Activated CD4-positive, alpha-beta memory T cell treated with anti-CD3 and anti-CD28 coated beads for 36 hours (primary cell): Measurements from ENCODE around the gene PSENEN. TPM values are rescaled to one million over a fixed set of nuclear protein-coding genes. Genes with fewer than 3 reads are reported as not detected.

Experiments used
- CTCF ChIA-PET: fragments of 350-600 bp; sonication (Branson Sonifier 250); formaldehyde crosslinking; loops from one replicate; lab custom pipeline; 2021; ENCODE audit warnings: antibody characterized with exemption, inconsistent platforms; lab: Charles Lee
- POLR2A ChIA-PET: fragments of 350-600 bp; sonication (Branson Sonifier 250); formaldehyde crosslinking; loops from one replicate; lab custom pipeline; 2021; ENCODE audit warnings: antibody characterized with exemption; lab: Charles Lee
- DNase-seq: peaks from one replicate; pipeline ENCODE4 v3.0.0-alpha.2; 2020
- H3K27ac Mint-ChIP-seq: one replicate; pipeline ENCODE4 v1.8.0; 2021; ENCODE audit warnings: mixed read lengths
- H3K27me3 Mint-ChIP-seq: one replicate; pipeline ENCODE4 v1.8.0; 2021; ENCODE audit warnings: mixed read lengths
- H3K36me3 Mint-ChIP-seq: one replicate; pipeline ENCODE4 v1.8.0; 2021; ENCODE audit warnings: mixed read lengths
- H3K4me1 Mint-ChIP-seq: one replicate; pipeline ENCODE4 v1.8.0; 2021; ENCODE audit warnings: low read depth, mixed read lengths
- H3K4me3 Mint-ChIP-seq: one replicate; pipeline ENCODE4 v1.8.0; 2021; ENCODE audit warnings: mild to moderate bottlenecking, mixed read lengths
- H3K9me3 Mint-ChIP-seq: one replicate; pipeline ENCODE4 v1.8.0; 2021; ENCODE audit warnings: mixed read lengths
- intact Hi-C: fragments of 100-400 bp; cut with micrococcal nuclease; formaldehyde crosslinking; loops from one replicate; pipeline ENCODE4 v1.15.1; 2023
- total RNA-seq, 2 experiments: library from RNA; stranded (reverse); gene quantifications; one replicate each; pipeline ENCODE4 v1.2.3, GENCODE V29; 2021

Gene PSENEN
- total RNA-seq, 2 experiments from 2014 or later = 46.7 to 47.9 TPM

- Mint-ChIP-seq H3K27me3 (no peaks in the 10 kb centered on the region), H3K36me3 (peaks cover 12% of the 10 kb centered on the region), H3K4me3 (no peak overlapping the region), H3K27ac (no peak overlapping the region), H3K9me3 (no peaks in the 10 kb centered on the region), H3K4me1 (peaks cover 29% of the 10 kb centered on the region)
- ChIA-PET POLR2A (no interaction called here), CTCF (no interaction called here)
- intact Hi-C loops = no loop called here
- DNase-seq = no peak
Observed at GRCh38 chr19:35754370-35755130, 9.1 kb downstream of the PSENEN start.

GRCh38 chr19:35755131-35755549 lies 9.7 kb downstream of the PSENEN start:
- intact Hi-C loops = no loop called here
- peaks cover 17% of the 10 kb centered on the region for H3K36me3 Mint-ChIP-seq

GRCh38 chr19:35755550-35756376 lies 10.3 kb downstream of the PSENEN start:
- H3K27me3 Mint-ChIP-seq = no peaks in the 10 kb centered on the region
- no peak overlapping the region for H3K27ac Mint-ChIP-seq
- CTCF ChIA-PET = interaction anchor here (1.0 kb wide), 2 partner anchors 11 to 62 kb away, joined by 3 read pairs; no protein-coding TSS in a partner anchor
- H3K4me3 Mint-ChIP-seq = peak overlapping the region; percentile 26
- no peaks in the 10 kb centered on the region for H3K9me3 Mint-ChIP-seq
- H3K36me3 Mint-ChIP-seq = peaks cover 20% of the 10 kb centered on the region
- intact Hi-C loops = no loop called here
- POLR2A ChIA-PET = no interaction called here
- DNase-seq = peak; percentile 68
- H3K4me1 Mint-ChIP-seq = peaks cover 27% of the 10 kb centered on the region

More at GRCh38 chr19:35755131-35755549, 9.7 kb downstream of the PSENEN start:
- no peaks in the 10 kb centered on the region for H3K27me3 Mint-ChIP-seq
- ChIA-PET POLR2A (no interaction called here), CTCF (no interaction called here)
- H3K4me1 Mint-ChIP-seq = peaks cover 29% of the 10 kb centered on the region
- H3K9me3 Mint-ChIP-seq = no peaks in the 10 kb centered on the region
- no peak overlapping the region for H3K27ac Mint-ChIP-seq
- DNase-seq = no peak
- H3K4me3 Mint-ChIP-seq = no peak overlapping the region

- ChIA-PET POLR2A (interaction anchor here (1.4 to 1.5 kb wide), 2 partner anchors 8 to 16 kb away, joined by 3 to 5 read pairs; partner anchors contain the start of gene LIN37), CTCF (interaction anchor here (0.6 to 1.0 kb wide), 5 partner anchors 8 to 174 kb away, joined by 3 to 4 read pairs (median 3); partner anchors contain the start of genes IGFLR1 and LIN37)
- Mint-ChIP-seq H3K27ac (peak within 1 kb of the TSS; percentile 91), H3K9me3 (no peaks in the 10 kb centered on the region), H3K4me1 (peaks cover 27% of the 10 kb centered on the region), H3K27me3 (no peaks in the 10 kb centered on the region), H3K36me3 (peaks cover 21% of the 10 kb centered on the region), H3K4me3 (peak within 1 kb of the TSS; percentile 88)
- no peak for DNase-seq
- intact Hi-C loops = loop anchor here (1.0 kb wide), 2 partner anchors 43 to 62 kb away; no protein-coding TSS in a partner anchor
Observed at GRCh38 chr19:35756377-35757230, 11.2 kb downstream of the PSENEN start, which contains the start of gene HSPB6. HSPB6 (minus strand) TSS chr19:35757029; CDS start chr19:35757008, 21 bp downstream.

- ChIA-PET POLR2A (interaction anchor here (1.4 to 1.5 kb wide), 2 partner anchors 9 to 16 kb away, joined by 3 to 5 read pairs; partner anchors contain the start of gene LIN37), CTCF (interaction anchor here (0.6 to 1.0 kb wide), 3 partner anchors 9 to 174 kb away, joined by 3 to 4 read pairs (median 4); partner anchors contain the start of genes IGFLR1 and LIN37)
- intact Hi-C loops = loop anchor here (1.0 kb wide), 2 partner anchors 44 to 63 kb away; no protein-coding TSS in a partner anchor
- H3K27me3 Mint-ChIP-seq = no peaks in the 10 kb centered on the region
- H3K4me1 Mint-ChIP-seq = peaks cover 27% of the 10 kb centered on the region
- peak overlapping the region; percentile 88 for H3K4me3 Mint-ChIP-seq
- peak overlapping the region; percentile 91 for H3K27ac Mint-ChIP-seq
- H3K9me3 Mint-ChIP-seq = no peaks in the 10 kb centered on the region
- DNase-seq = peak; percentile 57
- peaks cover 26% of the 10 kb centered on the region for H3K36me3 Mint-ChIP-seq
Observed at GRCh38 chr19:35757231-35757748, 11.8 kb downstream of the PSENEN start.

- H3K9me3 Mint-ChIP-seq = no peaks in the 10 kb centered on the region
- ChIA-PET CTCF (interaction anchor here (0.6 to 1.0 kb wide), 3 partner anchors 10 to 173 kb away, joined by 3 to 4 read pairs (median 4); partner anchors contain the start of genes IGFLR1 and LIN37), POLR2A (interaction anchor here (1.4 to 1.5 kb wide), 2 partner anchors 10 to 17 kb away, joined by 3 to 5 read pairs; partner anchors contain the start of gene LIN37)
- H3K4me3 Mint-ChIP-seq = peak within 1 kb of the TSS; percentile 88
- intact Hi-C loops = loop anchor here (1.0 kb wide), 5 partner anchors 10 to 64 kb away; partner anchors contain the start of genes ARHGAP33 and LIN37
- peaks cover 26% of the 10 kb centered on the region for H3K36me3 Mint-ChIP-seq
- H3K27me3 Mint-ChIP-seq = no peaks in the 10 kb centered on the region
- H3K4me1 Mint-ChIP-seq = peaks cover 27% of the 10 kb centered on the region
- peak; percentile 99 for DNase-seq
- H3K27ac Mint-ChIP-seq = peak within 1 kb of the TSS; percentile 91
Observed at GRCh38 chr19:35757749-35758608, 12.5 kb downstream of the PSENEN start, which contains the start of gene PROSER3. PROSER3 (plus strand) TSS chr19:35758176; CDS start chr19:35758216, 40 bp downstream.

GRCh38 chr19:35759697-35760096 lies 14.2 kb downstream of the PSENEN start:
- intact Hi-C loops = no loop called here
- ChIA-PET CTCF (no interaction called here), POLR2A (no interaction called here)
- Mint-ChIP-seq H3K27me3 (no peaks in the 10 kb centered on the region), H3K9me3 (no peaks in the 10 kb centered on the region), H3K36me3 (peaks cover 24% of the 10 kb centered on the region), H3K4me1 (peaks cover 27% of the 10 kb centered on the region), H3K27ac (no peak overlapping the region), H3K4me3 (peak overlapping the region; percentile 36)
- no peak for DNase-seq

GRCh38 chr19:35760711-35761349 lies 15.4 kb downstream of the PSENEN start:
- peaks cover 22% of the 10 kb centered on the region for H3K36me3 Mint-ChIP-seq
- DNase-seq = no peak
- H3K27me3 Mint-ChIP-seq = no peaks in the 10 kb centered on the region
- no peak overlapping the region for H3K27ac Mint-ChIP-seq
- intact Hi-C loops = no loop called here
- H3K4me3 Mint-ChIP-seq = no peak overlapping the region
- ChIA-PET CTCF (no interaction called here), POLR2A (no interaction called here)
- no peaks in the 10 kb centered on the region for H3K9me3 Mint-ChIP-seq
- H3K4me1 Mint-ChIP-seq = peaks cover 27% of the 10 kb centered on the region

- intact Hi-C loops = no loop called here
- H3K4me1 Mint-ChIP-seq = peaks cover 3% of the 10 kb centered on the region
- POLR2A ChIA-PET = interaction anchor here (0.7 kb wide), 1 partner anchor 84 kb away, joined by 3 read pairs; no protein-coding TSS in a partner anchor
- no peak for DNase-seq
- H3K9me3 Mint-ChIP-seq = no peaks in the 10 kb centered on the region
- H3K27me3 Mint-ChIP-seq = no peaks in the 10 kb centered on the region
- no peak overlapping the region for H3K27ac Mint-ChIP-seq
- no peak overlapping the region for H3K4me3 Mint-ChIP-seq
- H3K36me3 Mint-ChIP-seq = peaks cover 24% of the 10 kb centered on the region
- CTCF ChIA-PET = interaction anchor here (0.6 kb wide), 1 partner anchor 320 kb away, joined by 3 read pairs; no protein-coding TSS in a partner anchor
Observed at GRCh38 chr19:35764432-35765315, 19.2 kb downstream of the PSENEN start.
